GM12878 (cell line): ENCODE results near the gene APOA4. TPM values are rescaled to one million over a fixed set of nuclear protein-coding genes. Genes with fewer than 3 reads are reported as not detected.

Source experiments
- ATAC-seq: fragments of 200-7000 bp; cut with Tn5 transposase; 3 replicates; pipeline ENCODE4 v1.9.1; 2020; ENCODE audit warnings: mild to moderate bottlenecking, moderate library complexity
- BruUV-seq: library from RNA; stranded (reverse); fragments of 400-500 nt; replicated peaks from 2 replicates; lab custom pipeline; 2021; lab: Mats Ljungman, UMichigan
- CTCF ChIA-PET: fragments of 300-600 bp; sonication (Branson Sonifier 250); formaldehyde crosslinking; extraction: SDS; loops from one replicate; lab custom pipeline; 2021; ENCODE audit warnings: inconsistent platforms; lab: Yijun Ruan, JAX
- POLR2A ChIA-PET: fragments of 350-600 bp; formaldehyde crosslinking; extraction: SDS; loops from one replicate; lab custom pipeline; 2021; ENCODE audit warnings: inconsistent platforms; lab: Charles Lee
- RAD21 ChIA-PET: fragments of 300-600 bp; sonication (Branson Sonifier 250); formaldehyde crosslinking; loops from one replicate; lab custom pipeline; 2023; ENCODE audit warnings: antibody characterized with exemption; ENCODE audit not compliant: unreplicated experiment; lab: Charles Lee
- SMC1A ChIA-PET: fragments of 300-600 bp; sonication (Branson Sonifier 250); formaldehyde crosslinking; loops from one replicate; lab custom pipeline; 2023; ENCODE audit not compliant: unreplicated experiment, uncharacterized antibody; lab: Charles Lee
- DNase-seq: peaks from one replicate; pipeline ENCODE4 v3.0.0-alpha.2; 2011; ENCODE audit warnings: low read depth, low spot score
- FAIRE-seq: peaks from 3 replicates; lab custom pipeline; 2011; peaks lifted over from hg19 to GRCh38; lab: Jason Lieb, UNC
- H2AFZ ChIP-seq: 2 replicates; pipeline ENCODE4 v1.6.0; 2011; ENCODE audit warnings: low read depth, low read length, control low read depth; ENCODE audit not compliant: control insufficient read depth
- H3K27ac ChIP-seq: 2 replicates; pipeline ENCODE4 v1.5.1; 2011; ENCODE audit warnings: control low read depth; ENCODE audit not compliant: control insufficient read depth, insufficient read depth
- H3K27me3 ChIP-seq, 2 experiments: replicated peaks in 1 of 2; 2 replicates each; pipeline versions ENCODE4 v1.6.0 to v1.6.1; 2011; ENCODE audit warnings: low read length in 1 of 2; ENCODE audit not compliant: control insufficient read depth in 2 of 2, insufficient read depth in 2 of 2
- H3K36me3 ChIP-seq, 2 experiments: 2 replicates each; pipeline ENCODE4 v1.5.1; 2011; ENCODE audit warnings: low read length in 1 of 2; ENCODE audit not compliant: control insufficient read depth in 2 of 2, insufficient read depth in 2 of 2
- H3K4me1 ChIP-seq: 2 replicates; pipeline ENCODE4 v1.6.1; 2011; ENCODE audit warnings: mild to moderate bottlenecking, low read length, moderate library complexity, mixed read lengths; ENCODE audit not compliant: control insufficient read depth, insufficient read depth
- H3K4me2 ChIP-seq: 2 replicates; pipeline ENCODE4 v1.6.0; 2011; ENCODE audit warnings: control low read depth; ENCODE audit not compliant: control insufficient read depth, insufficient read depth
- H3K4me3 ChIP-seq: fragments of 200-600 bp; sonication (generic); 2 replicates; pipeline ENCODE4 v1.5.1; 2016
- H3K79me2 ChIP-seq: 2 replicates; pipeline ENCODE4 v1.6.0; 2011; ENCODE audit warnings: low read length; ENCODE audit not compliant: control insufficient read depth, insufficient read depth
- H3K9ac ChIP-seq: 2 replicates; pipeline ENCODE4 v1.8.0; 2011; ENCODE audit warnings: low read length, control low read depth, mixed read lengths; ENCODE audit not compliant: control insufficient read depth, insufficient read depth
- H3K9me3 ChIP-seq: replicated peaks from 3 replicates; pipeline ENCODE4 v1.5.1; 2011; ENCODE audit warnings: mild to moderate bottlenecking, low read length; ENCODE audit not compliant: control insufficient read depth, insufficient read depth
- H4K20me1 ChIP-seq: 2 replicates; pipeline ENCODE4 v1.6.0; 2011; ENCODE audit not compliant: control insufficient read depth, insufficient read depth
- BCL3 ChIP-seq: IDR thresholded peaks from 2 replicates; pipeline ENCODE4 v1.6.1; 2011; ENCODE audit warnings: borderline replicate concordance, low read depth, mild to moderate bottlenecking, moderate library complexity, low read length; ENCODE audit not compliant: insufficient read depth, poor library complexity, severe bottlenecking
- BMI1 ChIP-seq: fragments of 450-650 bp; IDR thresholded peaks from 2 replicates; pipeline ENCODE4 v1.6.1; 2016; ENCODE audit warnings: mild to moderate bottlenecking, moderate library complexity, borderline replicate concordance
- CBFB ChIP-seq: IDR thresholded peaks from 2 replicates; pipeline ENCODE4 v1.6.1; 2016; ENCODE audit warnings: antibody characterized with exemption, low read depth
- CREB1 ChIP-seq: IDR thresholded peaks from 2 replicates; pipeline ENCODE4 v1.6.1; 2012; ENCODE audit warnings: low read depth, mild to moderate bottlenecking, inconsistent platforms
- EED ChIP-seq: sonication (generic); IDR thresholded peaks from 2 replicates; pipeline ENCODE4 v1.6.1; 2016; ENCODE audit warnings: antibody characterized with exemption, low read depth
- MEF2A ChIP-seq: IDR thresholded peaks from 2 replicates; pipeline ENCODE4 v1.6.1; 2011; ENCODE audit warnings: low read depth, mild to moderate bottlenecking, low read length, moderate library complexity; ENCODE audit not compliant: insufficient read depth
- PKNOX1 ChIP-seq: fragments of 450-650 bp; IDR thresholded peaks from 2 replicates; pipeline ENCODE4 v1.6.1; 2016; ENCODE audit warnings: mild to moderate bottlenecking
- POU2F2 ChIP-seq: IDR thresholded peaks from 3 replicates; pipeline ENCODE4 v1.6.1; 2011; ENCODE audit warnings: low read depth, mild to moderate bottlenecking, low read length, borderline replicate concordance
- RB1 ChIP-seq: fragments of 450-650 bp; formaldehyde crosslinking; IDR thresholded peaks from 2 replicates; pipeline ENCODE4 v1.6.1; 2017; ENCODE audit warnings: mild to moderate bottlenecking, borderline replicate concordance
- RFX5 ChIP-seq: IDR thresholded peaks from 2 replicates; pipeline ENCODE4 v1.6.1; 2011; ENCODE audit warnings: low read depth, low read length, improper control_type of control experiment
- SKIL ChIP-seq: fragments of 450-650 bp; IDR thresholded peaks from 2 replicates; pipeline ENCODE4 v1.6.1; 2017; ENCODE audit warnings: mild to moderate bottlenecking, low read depth, inconsistent platforms; ENCODE audit not compliant: poor library complexity, severe bottlenecking
- SREBF1 ChIP-seq: IDR thresholded peaks from 2 replicates; pipeline ENCODE4 v1.6.1; 2012; ENCODE audit warnings: mild to moderate bottlenecking, low read length
- SRF ChIP-seq, 2 experiments: IDR thresholded peaks; 2 replicates each; pipeline ENCODE4 v1.6.1; 2011; ENCODE audit warnings: low read depth in 2 of 2, low read length in 2 of 2, mild to moderate bottlenecking in 1 of 2, moderate library complexity in 1 of 2
- SUPT20H ChIP-seq: IDR thresholded peaks from 2 replicates; pipeline ENCODE4 v1.6.1; 2011; ENCODE audit warnings: low read depth, mild to moderate bottlenecking, low read length, moderate library complexity, borderline replicate concordance; ENCODE audit not compliant: control insufficient read depth
- SUZ12 ChIP-seq: fragments of 200-600 bp; sonication (generic); IDR thresholded peaks from one replicate; pipeline ENCODE4 v1.6.1; 2018; ENCODE audit warnings: antibody characterized with exemption, mild to moderate bottlenecking; ENCODE audit not compliant: unreplicated experiment
- ZBTB33 ChIP-seq: fragments of 450-650 bp; IDR thresholded peaks from 2 replicates; pipeline ENCODE4 v1.6.1; 2017; ENCODE audit warnings: mild to moderate bottlenecking
- WGBS: methylation state at CpG from one replicate; pipeline ENCODE4 v1.1.6; 2016; ENCODE audit warnings: low lambda C conversion rate; ENCODE audit not compliant: insufficient replicate concordance, insufficient coverage; ENCODE audit errors: missing lambda C conversion rate; 5-methylcytosine and 5-hydroxymethylcytosine counted together
- in situ Hi-C: fragments of 300-500 bp; cut with MboI; formaldehyde crosslinking; loops from 9 replicates; pipeline ENCODE4 v1.14.3; 2018; ENCODE audit warnings: mixed read lengths
- intact Hi-C: fragments of 100-400 bp; cut with micrococcal nuclease; formaldehyde crosslinking; loops from one replicate; pipeline ENCODE4 v1.14.2; 2022; ENCODE audit not compliant: unreplicated experiment
- polyA plus RNA-seq, 11 experiments: library from polyadenylated mRNA; depleted of rRNA in 4 of 11; unstranded in 6 of 11; stranded (reverse) in 5 of 11; fragments of >200 nt; fragmentation: Nextera tagmentation in 4 of 11; fragmentation: Illumina TruSeq in 1 of 11; extraction: Ambion mirVana in 4 of 11; extraction: Trizol in 1 of 11; gene quantifications; 1 replicate in 1 of 11; 2 replicates in 10 of 11; pipeline versions ENCODE4 v1.2.1 to v1.2.3, GENCODE V29; 2011 to 2016; ENCODE audit warnings: inconsistent platforms in 2 of 11, missing spikeins in 2 of 11, low read depth in 1 of 11
- total RNA-seq, 4 experiments: library from RNA; depleted of rRNA in 3 of 4; stranded (reverse); fragments of >200 nt in 3 of 4; fragmentation: Illumina TruSeq in 1 of 4; extraction: Trizol in 1 of 4; gene quantifications; 2 replicates each; pipeline versions ENCODE4 v1.2.1 to v1.2.3, GENCODE V29; 2013 to 2021

The APOA4 gene
- total and polyA plus RNA-seq, 10 of the 15 experiments (the other 5 are each of a cell fraction or from before 2014, with no cell fraction given), result not detected

GRCh38 chr11:116807601-116808261 is 15.4 kb downstream of the APOA4 start (continued):
- no peak for TF ChIP-seq SKIL

- SMC1A ChIA-PET, result interaction anchor here (1.0 kb wide), 1 partner anchor 32 kb away, joined by 3 read pairs; no protein-coding TSS in a partner anchor
- CTCF ChIA-PET, result interaction anchor here (1.7 kb wide), 1 partner anchor 32 kb away, joined by 4 read pairs; no protein-coding TSS in a partner anchor
- no peak overlapping the region for H3K27ac ChIP-seq
- 2% methylated on average over 3 of the region's 3 CpGs for WGBS
- no peak overlapping the region for H3K4me3 ChIP-seq
- H3K36me3 ChIP-seq, result no peaks in the 10 kb centered on the region
- H4K20me1 ChIP-seq, result no peaks in the 10 kb centered on the region
- no TSS peak for BruUV-seq
- ATAC-seq (no peak), DNase-seq (no peak), FAIRE-seq (no peak)
- intact Hi-C loops (no loop called here), in situ Hi-C loops (no loop called here)
- no peaks in the 10 kb centered on the region for H3K79me2 ChIP-seq
- H3K27me3 ChIP-seq, result no peaks in the 10 kb centered on the region; a peak in 2 of 4 replicates
- no peak overlapping the region for H2AFZ ChIP-seq
- no peak overlapping the region for H3K9ac ChIP-seq
- RAD21 ChIA-PET, result no interaction called here
- H3K4me1 ChIP-seq, result no peaks in the 10 kb centered on the region
- POLR2A ChIA-PET, result no interaction called here
- no peaks in the 10 kb centered on the region for H3K9me3 ChIP-seq
- H3K4me2 ChIP-seq, result no peak overlapping the region
- TF ChIP-seq SRF (IDR thresholded peaks at IDR 0.05; ENCODE audit: low read depth in 2 of 2, low read length in 2 of 2) (no peak), CREB1 (no peak), RFX5 (no peak), CBFB (no peak), SREBF1 (no peak), PKNOX1 (no peak), MEF2A (no peak), EED (no peak), SUPT20H (no peak), BCL3 (no peak), POU2F2 (no peak), ZBTB33 (no peak), SUZ12 (no peak), BMI1 (no peak), RB1 (no peak)
These were observed 19.1 kb downstream of the APOA4 start for GRCh38 chr11:116804001-116804400.
